T-helper 17 cell (primary cell): ENCODE data around the gene SHISAL1. TPM values are rescaled to one million over a fixed set of nuclear protein-coding genes. Genes with fewer than 3 reads are reported as not detected.
A peak's percentile ranks its signal among the peaks of the same experiment; 100 is the strongest.

ENCODE experiments used
- ATAC-seq: fragments of 150-1000 bp; cut with Tn5 transposase; 2 replicates; pipeline ENCODE4 v1.10.0; 2021; ENCODE audit warnings: mild to moderate bottlenecking, moderate library complexity
- DNase-seq, 3 donors: peaks; one replicate each; pipeline versions ENCODE4 v3.0.0 to v3.0.0-alpha.2; 2020 to 2021
- H3K9me3 ChIP-seq: one replicate; pipeline ENCODE4 v1.7.0; 2013; ENCODE audit warnings: low read length, mild to moderate bottlenecking; ENCODE audit not compliant: control insufficient read depth, poor library complexity, severe bottlenecking
- H3K27ac Mint-ChIP-seq: one replicate; pipeline ENCODE4 v1.8.0; 2022; ENCODE audit warnings: mild to moderate bottlenecking, moderate library complexity, mixed read lengths
- H3K27me3 Mint-ChIP-seq: one replicate; pipeline ENCODE4 v1.8.0; 2022; ENCODE audit warnings: mixed read lengths
- H3K36me3 Mint-ChIP-seq: one replicate; pipeline ENCODE4 v1.8.0; 2022; ENCODE audit warnings: low read depth, mixed read lengths
- H3K4me1 Mint-ChIP-seq: one replicate; pipeline ENCODE4 v1.8.0; 2022; ENCODE audit warnings: mild to moderate bottlenecking, mixed read lengths
- H3K4me3 Mint-ChIP-seq: one replicate; pipeline ENCODE4 v1.8.0; 2022; ENCODE audit warnings: mild to moderate bottlenecking, moderate library complexity, mixed read lengths
- total RNA-seq, 4 donors: library from RNA in 2 of 4; stranded (reverse) in 2 of 4; gene quantifications; one replicate each; pipeline ENCODE4 v1.2.3 and lab custom pipeline; 2022 to 2026

The SHISAL1 gene
- total RNA-seq, 2 donors from 2014 or later = not detected

DNA sequence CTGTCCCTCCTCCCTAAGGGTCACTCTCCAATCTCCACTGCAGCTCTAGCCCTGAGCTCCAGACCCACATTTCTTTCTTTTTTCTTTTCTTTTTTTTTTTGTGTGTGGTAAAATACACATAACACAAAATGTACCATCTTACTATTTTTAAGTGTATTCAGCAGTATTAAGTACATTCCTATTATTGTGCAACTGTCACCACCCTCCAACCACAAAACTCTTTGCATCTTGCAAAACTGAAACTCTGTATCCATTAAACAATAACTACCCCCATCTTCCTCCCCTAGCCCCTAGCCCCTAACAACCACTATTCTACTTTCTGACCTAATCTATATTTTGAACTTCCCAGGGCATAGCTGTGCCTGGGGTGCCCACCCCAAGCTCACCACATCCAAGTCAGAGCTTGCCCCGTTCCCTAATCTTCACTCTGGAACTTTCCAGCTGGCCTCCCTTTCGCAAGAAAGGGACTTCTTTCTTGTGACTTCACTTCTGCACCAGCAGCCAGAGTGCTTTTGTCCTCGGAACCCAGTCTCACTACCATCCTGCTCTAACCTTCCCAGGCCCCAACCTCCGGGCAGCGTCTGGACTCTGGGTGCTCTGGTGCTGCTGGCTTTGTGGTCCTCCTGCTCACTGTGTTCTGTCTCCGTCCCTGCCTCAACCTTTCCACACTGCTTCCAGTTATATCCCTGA, 101.3 kb downstream of the SHISAL1 start:
- H3K27ac Mint-ChIP-seq = no peak overlapping the region
- H3K4me1 Mint-ChIP-seq = no peaks in the 10 kb centered on the region
- H3K27me3 Mint-ChIP-seq = no peaks in the 10 kb centered on the region
- H3K36me3 Mint-ChIP-seq = no peaks in the 10 kb centered on the region
- H3K9me3 ChIP-seq = no peaks in the 10 kb centered on the region
- no peak for ATAC-seq
- DNase-seq = no peak
- H3K4me3 Mint-ChIP-seq = no peak overlapping the region

DNA sequence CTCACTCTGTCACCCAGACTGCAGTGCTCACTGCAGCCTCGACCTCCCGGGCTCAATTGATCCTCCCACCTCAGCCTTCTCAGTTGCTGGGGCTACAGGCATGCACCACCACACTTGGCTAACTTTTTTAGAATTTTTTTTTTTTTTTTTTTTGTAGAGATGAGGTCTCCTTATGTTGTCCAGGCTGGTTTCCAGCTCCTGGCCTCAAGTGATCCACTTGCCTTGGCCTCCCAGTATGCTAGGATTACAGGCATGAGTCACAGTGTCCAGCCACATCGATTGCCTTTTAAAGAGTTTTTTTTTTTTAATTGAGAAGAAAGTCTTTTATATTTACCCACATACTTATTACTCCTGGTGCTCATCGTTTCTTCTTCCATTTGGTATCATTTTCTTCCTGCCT, 102.0 kb downstream of the SHISAL1 start:
- H3K9me3 ChIP-seq = no peaks in the 10 kb centered on the region
- no peaks in the 10 kb centered on the region for H3K36me3 Mint-ChIP-seq
- no peak overlapping the region for H3K27ac Mint-ChIP-seq
- H3K4me1 Mint-ChIP-seq = no peaks in the 10 kb centered on the region
- DNase-seq = no peak
- H3K27me3 Mint-ChIP-seq = no peaks in the 10 kb centered on the region
- H3K4me3 Mint-ChIP-seq = no peak overlapping the region
- no peak for ATAC-seq

DNA sequence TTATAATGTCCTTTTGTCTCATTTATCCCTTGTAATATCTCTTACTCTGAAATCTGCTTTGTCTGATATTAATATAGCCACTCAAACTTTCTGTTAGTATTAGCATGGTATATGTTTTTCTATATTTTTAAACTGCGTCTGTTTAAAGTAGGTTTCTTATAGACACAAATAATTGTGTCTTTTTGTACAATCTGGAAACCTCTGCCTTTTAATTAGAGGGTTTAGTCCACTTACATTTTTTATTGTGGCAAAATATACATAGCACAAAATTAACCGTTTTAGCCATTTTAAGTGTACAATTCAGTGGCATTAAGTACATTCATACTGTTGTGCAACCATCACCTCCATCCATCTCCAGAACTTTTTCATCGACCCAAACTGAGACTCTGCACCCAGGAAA, 103.4 kb downstream of the SHISAL1 start:
- H3K4me1 Mint-ChIP-seq = no peaks in the 10 kb centered on the region
- H3K27me3 Mint-ChIP-seq = no peaks in the 10 kb centered on the region
- ATAC-seq (no peak), DNase-seq (no peak)
- no peak overlapping the region for H3K27ac Mint-ChIP-seq
- H3K9me3 ChIP-seq = no peaks in the 10 kb centered on the region
- no peaks in the 10 kb centered on the region for H3K36me3 Mint-ChIP-seq
- no peak overlapping the region for H3K4me3 Mint-ChIP-seq

DNA sequence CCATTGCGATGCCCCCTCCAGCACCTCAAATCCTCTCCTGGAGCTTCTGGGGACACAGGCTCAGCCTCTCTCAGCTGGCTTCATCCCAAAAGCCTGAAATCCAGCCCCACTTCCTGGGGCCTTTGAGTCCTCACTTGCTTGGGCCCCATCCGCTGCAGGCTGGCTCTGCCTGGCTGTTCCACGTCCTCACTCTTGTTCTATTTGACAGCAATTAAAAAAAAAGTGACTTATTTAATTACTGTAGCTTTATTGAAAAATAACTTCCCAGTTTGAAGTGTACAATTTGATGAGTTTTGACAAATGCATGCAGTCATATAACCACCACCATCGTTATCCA, 104.8 kb downstream of the SHISAL1 start:
- Mint-ChIP-seq H3K27me3 (no peaks in the 10 kb centered on the region), H3K4me3 (no peak overlapping the region), H3K4me1 (no peaks in the 10 kb centered on the region), H3K36me3 (peaks cover 3% of the 10 kb centered on the region), H3K27ac (no peak overlapping the region)
- DNase-seq (no peak), ATAC-seq (no peak)
- H3K9me3 ChIP-seq = no peaks in the 10 kb centered on the region

DNA sequence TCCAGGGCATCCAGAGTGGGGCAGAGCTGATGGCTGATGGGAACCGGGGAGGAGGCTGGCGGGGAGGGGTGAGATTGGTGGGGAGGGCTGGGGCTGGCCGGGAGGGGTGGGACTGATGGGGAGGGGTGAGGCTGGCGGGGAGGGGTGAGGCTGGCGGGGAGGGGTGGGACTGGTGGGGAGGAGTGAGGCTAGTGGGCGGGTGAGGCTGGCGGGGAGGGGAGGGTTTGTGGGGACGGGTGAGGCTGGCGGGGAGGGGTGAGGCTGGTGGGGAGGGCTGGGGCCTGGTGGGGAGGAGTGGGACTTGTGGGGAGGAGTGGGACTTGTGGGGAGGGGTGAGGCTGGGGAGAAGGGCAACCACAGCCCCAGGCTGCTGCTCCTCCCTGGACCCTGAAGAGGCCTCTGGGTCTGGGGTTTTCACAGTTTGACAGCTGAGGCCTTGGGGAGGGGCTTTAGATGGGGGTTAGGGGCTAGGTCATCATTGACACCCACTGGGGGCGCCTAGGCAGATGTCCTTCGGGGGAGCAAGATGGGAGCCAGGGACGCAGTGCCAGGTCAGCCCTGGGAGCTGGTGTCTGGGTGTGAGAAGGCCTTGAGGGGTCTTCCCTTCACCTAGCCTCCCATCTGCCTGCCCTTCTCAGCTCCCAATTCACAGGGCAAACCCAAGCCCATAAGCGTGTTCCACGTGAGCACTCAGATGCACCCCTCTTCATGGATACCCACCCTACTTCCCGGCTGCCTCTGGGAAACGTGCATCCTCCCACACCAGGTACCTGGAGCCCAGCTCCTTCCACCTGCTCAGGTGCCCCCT, 105.4 kb downstream of the SHISAL1 start:
- H3K27ac Mint-ChIP-seq = no peak overlapping the region

DNA sequence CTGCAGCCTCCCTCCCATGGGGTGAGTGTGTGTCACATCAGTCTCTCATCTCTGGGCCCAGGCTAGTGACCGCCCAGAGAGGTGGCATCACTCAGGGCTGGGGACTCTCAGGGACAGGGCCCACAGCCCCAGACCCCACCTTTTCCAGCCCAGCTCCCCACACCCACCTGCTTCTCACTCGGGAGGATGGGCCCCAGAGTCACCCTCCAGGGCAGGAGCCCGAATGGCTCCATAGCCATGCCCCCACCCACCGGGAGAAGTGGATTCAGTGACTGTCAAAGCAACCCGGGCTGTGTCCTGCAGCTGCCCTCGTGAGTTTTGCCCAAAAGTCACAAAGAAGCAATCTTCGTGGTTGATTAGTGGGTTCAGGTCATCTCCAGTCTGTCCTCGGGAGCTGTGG, 106.1 kb downstream of the SHISAL1 start:
- Mint-ChIP-seq H3K4me1 (no peaks in the 10 kb centered on the region), H3K27me3 (no peaks in the 10 kb centered on the region), H3K27ac (no peak overlapping the region), H3K4me3 (no peak overlapping the region), H3K36me3 (peaks cover 3% of the 10 kb centered on the region)
- DNase-seq (no peak), ATAC-seq (no peak)
- H3K9me3 ChIP-seq = no peaks in the 10 kb centered on the region

More for the DNA sequence above, 105.4 kb downstream of the SHISAL1 start:
- Mint-ChIP-seq H3K36me3 (peaks cover 3% of the 10 kb centered on the region), H3K4me1 (no peaks in the 10 kb centered on the region), H3K27me3 (no peaks in the 10 kb centered on the region), H3K4me3 (no peak overlapping the region)
- no peaks in the 10 kb centered on the region for H3K9me3 ChIP-seq
- no peak for ATAC-seq
- no peak for DNase-seq

DNA sequence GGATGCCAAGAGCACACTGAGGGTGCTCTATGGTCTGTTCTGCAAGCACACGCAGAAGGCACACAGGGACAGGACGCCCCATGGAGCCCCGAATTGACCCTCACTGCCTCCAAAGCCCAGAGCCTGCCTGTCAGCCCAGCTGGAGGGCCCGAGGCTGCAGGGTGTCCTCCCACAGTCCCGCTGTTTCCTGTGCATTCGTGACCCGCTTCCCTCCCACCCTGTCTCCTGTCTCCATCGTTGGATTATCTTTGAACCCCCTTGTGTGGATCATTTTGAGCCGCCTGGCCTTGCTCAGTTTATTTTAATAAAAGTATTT, 106.5 kb downstream of the SHISAL1 start:
- DNase-seq (no peak), ATAC-seq (no peak)
- Mint-ChIP-seq H3K27ac (no peak overlapping the region), H3K4me3 (no peak overlapping the region), H3K36me3 (peaks cover 3% of the 10 kb centered on the region), H3K27me3 (no peaks in the 10 kb centered on the region), H3K4me1 (no peaks in the 10 kb centered on the region)
- H3K9me3 ChIP-seq = no peaks in the 10 kb centered on the region

DNA sequence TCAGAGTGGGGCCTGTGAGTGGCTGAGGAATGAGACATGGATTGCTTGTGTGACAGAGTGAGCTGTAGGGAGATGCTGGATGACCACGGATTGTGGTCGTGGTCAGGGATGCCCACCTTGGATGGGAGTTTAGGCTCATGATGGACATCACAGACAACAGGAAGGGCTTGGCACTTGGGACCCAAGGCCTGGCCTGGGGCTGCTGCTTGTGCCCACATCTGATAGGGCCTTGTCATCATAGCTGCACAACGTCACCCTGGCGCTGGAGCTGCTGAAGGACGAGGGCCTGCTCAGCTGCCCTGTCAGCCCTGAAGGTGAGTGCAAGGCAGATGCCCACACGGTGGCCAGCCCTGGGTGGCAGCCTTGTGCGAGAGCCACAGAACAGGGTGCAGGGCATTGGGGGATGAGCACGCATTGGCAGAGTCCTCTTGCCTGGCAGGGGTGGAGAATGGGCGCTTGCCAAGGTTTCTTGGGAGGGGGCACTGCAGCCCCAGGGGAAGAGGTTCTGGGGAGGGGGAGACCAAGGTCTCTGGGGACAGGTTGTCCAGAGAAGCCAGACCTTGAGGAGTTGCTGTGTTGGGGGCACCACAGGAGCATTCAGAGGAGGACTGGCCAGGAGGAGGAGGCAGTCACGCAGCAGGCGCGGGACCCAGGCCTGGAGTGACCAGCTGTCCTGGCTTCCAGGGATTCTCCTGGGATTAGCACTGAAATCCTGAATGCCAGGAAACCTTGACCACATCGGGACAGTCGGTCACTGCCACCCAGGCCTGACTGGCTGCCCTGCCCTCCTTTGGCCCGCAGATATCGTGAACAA, 107.0 kb downstream of the SHISAL1 start:
- H3K9me3 ChIP-seq = no peaks in the 10 kb centered on the region
- H3K4me3 Mint-ChIP-seq = no peak overlapping the region
- peaks cover 3% of the 10 kb centered on the region for H3K36me3 Mint-ChIP-seq
- no peak for ATAC-seq
- peak overlapping the region; percentile 53 for H3K27ac Mint-ChIP-seq
- DNase-seq = no peak
- H3K4me1 Mint-ChIP-seq = no peaks in the 10 kb centered on the region
- no peaks in the 10 kb centered on the region for H3K27me3 Mint-ChIP-seq

DNA sequence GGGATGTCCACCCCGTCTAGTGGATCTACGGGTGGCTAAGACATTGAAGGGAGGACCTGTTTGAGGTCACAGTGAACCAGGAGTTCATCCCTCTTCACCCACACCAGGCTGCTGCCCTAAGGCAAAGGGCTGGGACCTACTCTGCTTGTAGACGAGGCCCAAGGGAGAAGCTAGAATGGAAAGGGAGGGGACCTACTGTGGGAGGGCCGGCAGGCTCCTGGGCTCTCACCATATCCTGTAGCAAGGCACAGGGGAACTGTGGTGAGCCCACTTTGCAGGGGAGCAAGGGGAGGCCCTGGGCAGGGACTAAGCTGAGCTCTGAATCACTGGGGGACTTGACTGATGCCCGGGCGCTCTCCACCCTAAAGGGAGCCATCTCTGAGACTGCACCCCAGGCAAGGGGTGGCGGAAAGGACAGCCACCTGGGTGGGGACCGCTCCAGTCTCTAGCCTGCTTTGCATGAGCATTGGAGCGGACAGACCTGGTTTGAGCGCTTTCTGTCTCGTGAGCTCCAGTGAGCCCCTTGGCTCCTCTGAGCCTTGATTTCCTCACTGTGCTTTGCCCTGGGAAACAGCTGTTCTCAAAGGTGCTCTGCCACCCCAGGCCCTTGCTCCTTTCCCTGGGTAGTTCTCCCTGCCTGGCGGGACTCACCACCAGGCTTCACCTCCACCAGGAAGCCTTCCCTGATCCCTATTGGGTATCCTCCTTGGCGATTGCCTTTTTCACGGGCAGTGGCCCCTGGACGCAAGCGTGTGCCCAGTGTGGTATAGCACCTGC, 107.8 kb downstream of the SHISAL1 start:
- no peaks in the 10 kb centered on the region for H3K9me3 ChIP-seq
- DNase-seq (no peak), ATAC-seq (no peak)
- H3K4me3 Mint-ChIP-seq = no peak overlapping the region
- H3K27me3 Mint-ChIP-seq = no peaks in the 10 kb centered on the region
- H3K27ac Mint-ChIP-seq = peak overlapping the region; percentile 53
- peaks cover 3% of the 10 kb centered on the region for H3K36me3 Mint-ChIP-seq
- H3K4me1 Mint-ChIP-seq = no peaks in the 10 kb centered on the region

DNA sequence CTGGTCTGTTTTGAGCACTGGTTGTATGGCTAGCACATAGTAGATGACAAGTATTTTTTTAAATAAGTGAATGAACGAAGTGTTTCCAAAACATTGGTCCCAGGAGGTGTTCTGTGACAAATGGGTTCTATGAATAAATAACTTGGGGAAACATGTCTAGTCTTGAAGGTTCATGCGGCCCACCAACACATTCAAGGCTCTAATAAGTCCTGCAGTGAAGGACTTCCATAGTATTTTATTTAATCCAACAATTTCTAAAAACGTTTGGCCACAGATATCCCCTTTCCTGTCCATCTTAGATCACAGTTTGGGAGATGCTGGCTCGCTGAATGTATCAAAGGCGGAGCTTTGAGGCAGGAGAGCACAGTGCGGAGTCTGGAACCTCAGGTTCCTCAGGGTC, 109.5 kb downstream of the SHISAL1 start:
- H3K27me3 Mint-ChIP-seq = no peaks in the 10 kb centered on the region
- H3K27ac Mint-ChIP-seq = no peak overlapping the region
- no peaks in the 10 kb centered on the region for H3K9me3 ChIP-seq
- peaks cover 10% of the 10 kb centered on the region for H3K4me1 Mint-ChIP-seq
- no peak for ATAC-seq
- no peak for DNase-seq
- H3K4me3 Mint-ChIP-seq = no peak overlapping the region
- peaks cover 15% of the 10 kb centered on the region for H3K36me3 Mint-ChIP-seq

DNA sequence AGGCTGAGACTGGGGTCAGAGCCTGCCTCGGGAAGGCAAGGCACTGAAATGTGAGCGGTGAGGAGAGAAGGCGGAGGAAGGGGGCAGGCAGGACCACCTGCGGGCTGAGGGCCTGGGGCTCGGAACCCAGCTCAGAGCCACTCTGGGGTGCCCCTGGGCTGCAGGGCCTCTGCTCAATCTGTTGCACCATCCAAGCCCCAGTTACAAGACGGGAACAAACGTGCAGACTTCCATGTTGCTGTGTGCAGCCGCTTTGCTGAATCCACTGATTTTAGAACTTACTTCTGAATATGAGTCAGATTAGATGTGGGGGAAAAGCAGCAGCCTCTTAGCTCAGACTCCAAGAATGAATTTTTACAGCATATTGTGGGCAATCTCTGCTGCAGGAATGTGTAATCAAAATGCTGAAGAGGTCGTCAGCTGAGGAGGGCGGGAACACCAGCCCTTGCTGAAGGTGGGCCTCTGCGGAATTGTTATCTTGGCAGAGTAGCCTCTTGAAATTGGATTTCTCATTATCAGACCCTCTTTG, 110.4 kb downstream of the SHISAL1 start:
- Mint-ChIP-seq H3K36me3 (peaks cover 15% of the 10 kb centered on the region), H3K4me1 (peaks cover 10% of the 10 kb centered on the region), H3K27ac (no peak overlapping the region), H3K27me3 (no peaks in the 10 kb centered on the region), H3K4me3 (no peak overlapping the region)
- no peak for DNase-seq
- no peak for ATAC-seq
- H3K9me3 ChIP-seq = no peaks in the 10 kb centered on the region

DNA sequence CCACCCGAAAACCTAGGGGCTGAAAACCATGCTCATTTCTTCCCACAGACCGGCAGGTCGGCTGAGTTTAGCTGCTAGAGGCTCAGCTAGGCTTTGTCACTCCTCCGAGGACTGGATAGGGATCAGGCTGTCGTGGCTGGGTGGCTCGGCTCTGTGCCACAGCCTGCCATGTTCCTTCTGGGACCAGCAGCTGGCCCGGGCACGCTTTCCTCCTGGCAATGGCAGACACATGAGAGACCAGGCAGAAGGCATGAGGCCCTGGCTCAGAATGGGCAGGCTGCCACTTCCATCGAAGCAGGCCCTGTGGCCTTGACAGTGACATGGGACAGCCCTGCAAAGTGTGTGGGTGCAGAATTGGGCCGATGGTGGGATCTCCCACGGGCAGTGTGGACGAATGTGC, 111.1 kb downstream of the SHISAL1 start:
- Mint-ChIP-seq H3K36me3 (peaks cover 15% of the 10 kb centered on the region), H3K4me1 (peaks cover 10% of the 10 kb centered on the region), H3K27me3 (no peaks in the 10 kb centered on the region), H3K4me3 (no peak overlapping the region), H3K27ac (no peak overlapping the region)
- DNase-seq (no peak), ATAC-seq (no peak)
- no peaks in the 10 kb centered on the region for H3K9me3 ChIP-seq
